Spleen (tissue), 7 donors: ENCODE data around the gene FIG4.
A peak's percentile ranks its signal among the peaks of the same experiment; 100 is the strongest.

Source experiments
- CTCF ChIP-seq, 11 experiments: fragments of 200-600 bp in 7 of 11; fragments of 450-650 bp in 4 of 11; sonication (generic) in 4 of 11; IDR thresholded peaks in 8 of 11; conservative IDR thresholded peaks in 3 of 11; 1 replicate in 7 of 11; 2 replicates in 4 of 11; pipeline versions ENCODE4 v1.4.0 to v1.8.0; 2016 to 2021; ENCODE audit warnings: antibody characterized with exemption in 11 of 11, inconsistent platforms in 4 of 11, mild to moderate bottlenecking in 1 of 11
- POLR2A ChIP-seq, 3 donors: fragments of 450-650 bp; IDR thresholded peaks; one replicate each; pipeline ENCODE4 v1.5.1; 2017; ENCODE audit warnings: antibody characterized with exemption in 3 of 3, mild to moderate bottlenecking in 1 of 3
- donor health status: DM: no; HTN: no; CAD: no; lungs with moderate emphysema.
- donor health status: DM: no; HTN: no; CAD: no.
- donor health status: DM: no; HTN: no; CAD: no.

GRCh38 chr6:109690737-109691621 lies at the start of gene FIG4, which contains the start of gene AK9:
- peak in 2 of 3 donors; percentile 29 to 68 for TF ChIP-seq POLR2A (IDR thresholded peaks at IDR 0.05)
- peak in 4 of 11 experiments; percentile 7 to 41 (median 31) for TF ChIP-seq CTCF (IDR thresholded peaks at IDR 0.05 in 8 of 11, conservative IDR thresholded peaks at IDR 0.05 in 3 of 11)
